OCI-M2 (cell line): Measurements from ENCODE around the gene OR56A5.
"Not testable (repeated sequence)": the region's sequence is repeated elsewhere in the genome, so short reads cannot be mapped to it uniquely, and the experiment has no call there.

Experiments used
- DNase-seq: peaks from one replicate; lab custom pipeline; 2025; ENCODE audit not compliant: unreplicated experiment; lab: John Stamatoyannopoulos, UW

OR56A5 gene

GRCh38 chr11:5968394-5968793 lies at the start of gene OR56A5:
Gene OR56A5, minus strand, starts transcription at chr11:5968494. Its CDS starts 0 bp downstream, at chr11:5968494.
- no peak for DNase-seq

GRCh38 chr11:6013042-6013441 lies 44.7 kb upstream of the OR56A5 start:
- DNase-seq = no peak

GRCh38 chr11:6012035-6012668 lies 43.9 kb upstream of the OR56A5 start:
- no peak for DNase-seq

GRCh38 chr11:6006846-6007245 lies 38.6 kb upstream of the OR56A5 start, which contains the start of gene OR56A4:
Gene OR56A4, minus strand, starts transcription at chr11:6006946. Its CDS starts 3,954 bp downstream, at chr11:6002992.
- DNase-seq = no peak

GRCh38 chr11:6006395-6006794 lies 38.1 kb upstream of the OR56A5 start:
- no peak for DNase-seq

- no peak for DNase-seq
Observed at GRCh38 chr11:6002202-6002699, 34.0 kb upstream of the OR56A5 start.

GRCh38 chr11:5994791-5995190 lies 26.5 kb upstream of the OR56A5 start:
- DNase-seq = no peak

GRCh38 chr11:5992604-5993251 lies 24.4 kb upstream of the OR56A5 start:
- no peak for DNase-seq

GRCh38 chr11:5992150-5992549 lies 23.9 kb upstream of the OR56A5 start:
- DNase-seq = no peak

GRCh38 chr11:5989203-5989602 lies 20.9 kb upstream of the OR56A5 start:
- no peak for DNase-seq

GRCh38 chr11:5986885-5987284 lies 18.6 kb upstream of the OR56A5 start, which contains the start of gene OR52L1:
Gene OR52L1, minus strand, starts transcription at chr11:5986985. Its CDS starts 55 bp downstream, at chr11:5986930.
- no peak for DNase-seq

- no peak for DNase-seq
Observed at GRCh38 chr11:5983443-5983842, 15.1 kb upstream of the OR56A5 start.

- no peak for DNase-seq
Observed at GRCh38 chr11:5973530-5973929, 5.2 kb upstream of the OR56A5 start.

- no peak for DNase-seq
Observed at GRCh38 chr11:5967708-5968107, 586 bp downstream of the OR56A5 start.

GRCh38 chr11:5966958-5967357 lies 1.3 kb downstream of the OR56A5 start:
- no peak for DNase-seq

GRCh38 chr11:5960704-5961320 lies 7.5 kb downstream of the OR56A5 start:
- DNase-seq = not testable (repeated sequence)

- no peak for DNase-seq
Observed at GRCh38 chr11:5955586-5955985, 12.7 kb downstream of the OR56A5 start.

GRCh38 chr11:5941951-5942350 lies 26.3 kb downstream of the OR56A5 start, which contains the start of gene OR56A3:
Gene OR56A3, plus strand, starts transcription at chr11:5942251. Its CDS starts 5,096 bp downstream, at chr11:5947347.
- no peak for DNase-seq

- no peak for DNase-seq
Observed at GRCh38 chr11:5940748-5941147, 27.5 kb downstream of the OR56A5 start.

GRCh38 chr11:5938603-5938965 lies 29.7 kb downstream of the OR56A5 start:
- no peak for DNase-seq

GRCh38 chr11:5937868-5938602 lies 30.3 kb downstream of the OR56A5 start:
- DNase-seq = no peak
